ENCODE measurements around the gene FCSK. TPM values are rescaled to one million over a fixed set of nuclear protein-coding genes. Genes with fewer than 3 reads are reported as not detected.

The FCSK gene
- total and polyA plus RNA-seq, 2 of the 13 experiments (the other 11 are each of a cell fraction or from before 2014, with no cell fraction given) = 9.1 to 19.2 TPM

DNA sequence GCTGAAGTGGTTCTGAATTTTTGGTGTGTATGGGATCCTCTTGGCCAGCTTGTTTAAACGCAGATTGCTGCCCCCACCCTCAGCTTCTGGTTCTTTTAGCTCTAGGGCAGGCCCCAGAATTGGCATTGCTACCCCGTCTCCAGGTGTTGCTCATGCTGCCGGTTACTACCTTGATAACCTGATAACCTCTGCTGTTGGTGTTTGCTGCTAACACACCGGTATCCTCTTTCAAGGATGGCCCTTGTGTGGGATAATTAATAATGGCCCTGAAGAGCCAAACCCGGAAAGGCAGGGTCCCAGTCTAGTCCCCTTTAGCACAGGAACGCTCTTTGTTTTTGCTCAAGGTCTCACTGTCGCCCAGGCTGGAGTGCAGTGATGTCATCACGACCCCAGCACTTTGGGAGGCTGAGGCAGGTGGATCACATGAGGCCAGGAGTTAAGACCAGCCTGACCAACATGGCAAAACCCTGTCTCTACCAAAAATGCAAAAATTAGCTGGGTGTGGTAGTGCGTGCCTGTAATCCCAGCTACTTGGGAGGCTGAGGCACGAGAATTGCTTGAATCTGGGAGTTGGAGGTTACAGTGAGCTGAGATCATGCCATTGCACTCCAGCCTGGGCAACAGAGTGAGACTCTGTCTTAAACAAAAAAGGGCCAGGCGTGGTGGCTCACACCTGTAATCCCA lies 14.2 kb upstream of the FCSK start (continued):
- TF ChIP-seq, protein P1, sequence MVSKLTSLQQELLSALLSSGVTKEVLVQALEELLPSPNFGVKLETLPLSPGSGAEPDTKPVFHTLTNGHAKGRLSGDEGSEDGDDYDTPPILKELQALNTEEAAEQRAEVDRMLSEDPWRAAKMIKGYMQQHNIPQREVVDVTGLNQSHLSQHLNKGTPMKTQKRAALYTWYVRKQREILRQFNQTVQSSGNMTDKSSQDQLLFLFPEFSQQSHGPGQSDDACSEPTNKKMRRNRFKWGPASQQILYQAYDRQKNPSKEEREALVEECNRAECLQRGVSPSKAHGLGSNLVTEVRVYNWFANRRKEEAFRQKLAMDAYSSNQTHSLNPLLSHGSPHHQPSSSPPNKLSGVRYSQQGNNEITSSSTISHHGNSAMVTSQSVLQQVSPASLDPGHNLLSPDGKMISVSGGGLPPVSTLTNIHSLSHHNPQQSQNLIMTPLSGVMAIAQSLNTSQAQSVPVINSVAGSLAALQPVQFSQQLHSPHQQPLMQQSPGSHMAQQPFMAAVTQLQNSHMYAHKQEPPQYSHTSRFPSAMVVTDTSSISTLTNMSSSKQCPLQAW (CRISPR knock-in tag; IDR thresholded peaks at IDR 0.05) = peak; percentile 62; the same call in 1 of the 2 replicates
- TF ChIP-seq YEATS2 (CRISPR knock-in tag; IDR thresholded peaks at IDR 0.05; ENCODE audit: borderline replicate concordance) (no peak), SIN3B (IDR thresholded peaks at IDR 0.05; ENCODE audit: low read length) (no peak), AGO2 (optimal IDR thresholded peaks at IDR 0.05; ENCODE audit: low read depth, low read length) (no peak), ZNF333 (CRISPR knock-in tag; IDR thresholded peaks at IDR 0.05; ENCODE audit: borderline replicate concordance) (no peak), PHF8 (CRISPR knock-in tag; IDR thresholded peaks at IDR 0.05) (no peak), ZNF24 (IDR thresholded peaks at IDR 0.05) (no peak), ZNF841 (CRISPR knock-in tag; IDR thresholded peaks at IDR 0.05; ENCODE audit: borderline replicate concordance) (no peak), ELF4 (CRISPR knock-in tag; IDR thresholded peaks at IDR 0.05; ENCODE audit: borderline replicate concordance) (no peak), ZNF30 (CRISPR knock-in tag; IDR thresholded peaks at IDR 0.05) (no peak; the same call in 1 of the 2 replicates), ZBTB20 (CRISPR knock-in tag; IDR thresholded peaks at IDR 0.05; ENCODE audit: borderline replicate concordance, low read depth) (no peak), XRCC5 (optimal IDR thresholded peaks at IDR 0.05; ENCODE audit: low read length) (no peak), PCBP1 (IDR thresholded peaks at IDR 0.05; ENCODE audit: borderline replicate concordance, low read depth, low read length) (no peak), RBFOX2 (IDR thresholded peaks at IDR 0.05; ENCODE audit: low read depth, low read length) (no peak), RELA (CRISPR knock-in tag; IDR thresholded peaks at IDR 0.05) (no peak), POLR2A (IDR thresholded peaks at IDR 0.05; ENCODE audit: insufficient read depth in 1 of 2, low read depth in 2 of 2, low read length in 2 of 2) (no peak), SALL1 (CRISPR knock-in tag; IDR thresholded peaks at IDR 0.05) (peak; percentile 14; the same call in 1 of the 2 replicates)
- TF ChIP-seq, protein P2, sequence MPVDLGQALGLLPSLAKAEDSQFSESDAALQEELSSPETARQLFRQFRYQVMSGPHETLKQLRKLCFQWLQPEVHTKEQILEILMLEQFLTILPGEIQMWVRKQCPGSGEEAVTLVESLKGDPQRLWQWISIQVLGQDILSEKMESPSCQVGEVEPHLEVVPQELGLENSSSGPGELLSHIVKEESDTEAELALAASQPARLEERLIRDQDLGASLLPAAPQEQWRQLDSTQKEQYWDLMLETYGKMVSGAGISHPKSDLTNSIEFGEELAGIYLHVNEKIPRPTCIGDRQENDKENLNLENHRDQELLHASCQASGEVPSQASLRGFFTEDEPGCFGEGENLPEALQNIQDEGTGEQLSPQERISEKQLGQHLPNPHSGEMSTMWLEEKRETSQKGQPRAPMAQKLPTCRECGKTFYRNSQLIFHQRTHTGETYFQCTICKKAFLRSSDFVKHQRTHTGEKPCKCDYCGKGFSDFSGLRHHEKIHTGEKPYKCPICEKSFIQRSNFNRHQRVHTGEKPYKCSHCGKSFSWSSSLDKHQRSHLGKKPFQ (CRISPR knock-in tag; IDR thresholded peaks at IDR 0.05; ENCODE audit: insufficient replicate concordance) = peak; percentile 75
- TF ChIP-seq, protein P3, sequence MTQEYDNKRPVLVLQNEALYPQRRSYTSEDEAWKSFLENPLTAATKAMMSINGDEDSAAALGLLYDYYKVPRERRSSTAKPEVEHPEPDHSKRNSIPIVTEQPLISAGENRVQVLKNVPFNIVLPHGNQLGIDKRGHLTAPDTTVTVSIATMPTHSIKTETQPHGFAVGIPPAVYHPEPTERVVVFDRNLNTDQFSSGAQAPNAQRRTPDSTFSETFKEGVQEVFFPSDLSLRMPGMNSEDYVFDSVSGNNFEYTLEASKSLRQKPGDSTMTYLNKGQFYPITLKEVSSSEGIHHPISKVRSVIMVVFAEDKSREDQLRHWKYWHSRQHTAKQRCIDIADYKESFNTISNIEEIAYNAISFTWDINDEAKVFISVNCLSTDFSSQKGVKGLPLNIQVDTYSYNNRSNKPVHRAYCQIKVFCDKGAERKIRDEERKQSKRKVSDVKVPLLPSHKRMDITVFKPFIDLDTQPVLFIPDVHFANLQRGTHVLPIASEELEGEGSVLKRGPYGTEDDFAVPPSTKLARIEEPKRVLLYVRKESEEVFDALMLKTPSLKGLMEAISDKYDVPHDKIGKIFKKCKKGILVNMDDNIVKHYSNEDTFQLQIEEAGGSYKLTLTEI (CRISPR knock-in tag; conservative IDR thresholded peaks at IDR 0.05) = no peak
- TF ChIP-seq, protein P4, sequence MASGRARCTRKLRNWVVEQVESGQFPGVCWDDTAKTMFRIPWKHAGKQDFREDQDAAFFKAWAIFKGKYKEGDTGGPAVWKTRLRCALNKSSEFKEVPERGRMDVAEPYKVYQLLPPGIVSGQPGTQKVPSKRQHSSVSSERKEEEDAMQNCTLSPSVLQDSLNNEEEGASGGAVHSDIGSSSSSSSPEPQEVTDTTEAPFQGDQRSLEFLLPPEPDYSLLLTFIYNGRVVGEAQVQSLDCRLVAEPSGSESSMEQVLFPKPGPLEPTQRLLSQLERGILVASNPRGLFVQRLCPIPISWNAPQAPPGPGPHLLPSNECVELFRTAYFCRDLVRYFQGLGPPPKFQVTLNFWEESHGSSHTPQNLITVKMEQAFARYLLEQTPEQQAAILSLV (CRISPR knock-in tag; IDR thresholded peaks at IDR 0.05; ENCODE audit: borderline replicate concordance) = no peak
- TF ChIP-seq, protein P5, sequence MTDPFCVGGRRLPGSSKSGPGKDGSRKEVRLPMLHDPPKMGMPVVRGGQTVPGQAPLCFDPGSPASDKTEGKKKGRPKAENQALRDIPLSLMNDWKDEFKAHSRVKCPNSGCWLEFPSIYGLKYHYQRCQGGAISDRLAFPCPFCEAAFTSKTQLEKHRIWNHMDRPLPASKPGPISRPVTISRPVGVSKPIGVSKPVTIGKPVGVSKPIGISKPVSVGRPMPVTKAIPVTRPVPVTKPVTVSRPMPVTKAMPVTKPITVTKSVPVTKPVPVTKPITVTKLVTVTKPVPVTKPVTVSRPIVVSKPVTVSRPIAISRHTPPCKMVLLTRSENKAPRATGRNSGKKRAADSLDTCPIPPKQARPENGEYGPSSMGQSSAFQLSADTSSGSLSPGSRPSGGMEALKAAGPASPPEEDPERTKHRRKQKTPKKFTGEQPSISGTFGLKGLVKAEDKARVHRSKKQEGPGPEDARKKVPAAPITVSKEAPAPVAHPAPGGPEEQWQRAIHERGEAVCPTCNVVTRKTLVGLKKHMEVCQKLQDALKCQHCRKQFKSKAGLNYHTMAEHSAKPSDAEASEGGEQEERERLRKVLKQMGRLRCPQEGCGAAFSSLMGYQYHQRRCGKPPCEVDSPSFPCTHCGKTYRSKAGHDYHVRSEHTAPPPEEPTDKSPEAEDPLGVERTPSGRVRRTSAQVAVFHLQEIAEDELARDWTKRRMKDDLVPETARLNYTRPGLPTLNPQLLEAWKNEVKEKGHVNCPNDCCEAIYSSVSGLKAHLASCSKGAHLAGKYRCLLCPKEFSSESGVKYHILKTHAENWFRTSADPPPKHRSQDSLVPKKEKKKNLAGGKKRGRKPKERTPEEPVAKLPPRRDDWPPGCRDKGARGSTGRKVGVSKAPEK (CRISPR knock-in tag; IDR thresholded peaks at IDR 0.05; ENCODE audit: borderline replicate concordance) = no peak

All from HepG2 (cell line).